ENCODE measurements around the gene RNF41.

The RNF41 gene

DNA sequence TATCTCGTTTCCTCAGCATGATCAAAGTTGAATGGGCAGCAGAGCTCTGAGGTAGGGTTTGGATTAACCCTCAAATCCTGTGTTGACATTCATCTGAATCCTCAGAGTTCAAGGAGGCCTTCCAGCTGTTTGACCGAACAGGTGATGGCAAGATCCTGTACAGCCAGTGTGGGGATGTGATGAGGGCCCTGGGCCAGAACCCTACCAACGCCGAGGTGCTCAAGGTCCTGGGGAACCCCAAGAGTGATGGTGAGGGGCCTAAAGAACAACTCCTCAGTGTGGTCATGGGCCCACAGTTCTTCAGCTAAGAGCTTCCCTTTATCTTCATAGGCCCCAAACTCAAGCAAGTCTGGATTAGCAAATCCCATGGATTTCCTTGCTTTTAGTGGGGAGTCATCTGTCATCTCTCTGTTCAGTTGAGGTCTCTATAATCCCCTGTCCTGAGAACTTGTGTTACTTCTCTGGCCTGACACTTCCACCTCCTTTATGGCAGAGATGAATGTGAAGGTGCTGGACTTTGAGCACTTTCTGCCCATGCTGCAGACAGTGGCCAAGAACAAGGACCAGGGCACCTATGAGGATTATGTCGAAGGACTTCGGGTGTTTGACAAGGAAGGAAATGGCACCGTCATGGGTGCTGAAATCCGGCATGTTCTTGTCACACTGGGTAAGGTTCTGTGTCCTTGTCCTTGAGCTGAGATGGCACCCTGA is 62.1 kb downstream of the RNF41 start:
- peak overlapping the region; percentile 99 for H3K4me3 ChIP-seq (ENCODE audit: low read length)
- H3K36me3 ChIP-seq (ENCODE audit: control insufficient read depth, insufficient read depth, low read length): peaks cover 14% of the 10 kb centered on the region
- no peak overlapping the region for H2BK15ac ChIP-seq (replicated peaks; ENCODE audit: low read depth)
- peaks cover 28% of the 10 kb centered on the region for H3K79me2 ChIP-seq (ENCODE audit: control insufficient read depth, insufficient read depth, low read length)
- no peak overlapping the region for H3K23ac ChIP-seq (ENCODE audit: low read length)
- H3K9ac ChIP-seq (ENCODE audit: low read length): peak overlapping the region; percentile 100
- H3K18ac ChIP-seq (ENCODE audit: low read length): no peak overlapping the region
- H3K4ac ChIP-seq (ENCODE audit: low read depth, low read length): no peak overlapping the region
- H3K56ac ChIP-seq (ENCODE audit: low read length): peak overlapping the region; percentile 100
- H2BK5ac ChIP-seq (ENCODE audit: low read length): no peak overlapping the region
- WGBS (ENCODE audit: extremely low coverage, insufficient coverage, low lambda C conversion rate): no CpG with 5 or more reads among the region's 8 CpGs
- peaks cover 10% of the 10 kb centered on the region for H3K79me1 ChIP-seq (ENCODE audit: low read length)
- H3K27ac ChIP-seq (ENCODE audit: low read depth, low read length): no peak overlapping the region
- DNase-seq: no peak
- peak overlapping the region; percentile 95 for H3K4me2 ChIP-seq (ENCODE audit: low read length)
- no peak overlapping the region for H2AK5ac ChIP-seq (ENCODE audit: low read length)
- no peaks in the 10 kb centered on the region for H3K27me3 ChIP-seq (ENCODE audit: insufficient read depth, low read length, poor library complexity)
- no peak overlapping the region for H2BK120ac ChIP-seq (ENCODE audit: low read depth, low read length)
- H3K4me1 ChIP-seq (ENCODE audit: control insufficient read depth, low read depth, low read length): peaks cover 17% of the 10 kb centered on the region
- H4K8ac ChIP-seq (ENCODE audit: low read depth, low read length): no peak overlapping the region
- H4K5ac ChIP-seq (ENCODE audit: low read length): no peak overlapping the region

DNA sequence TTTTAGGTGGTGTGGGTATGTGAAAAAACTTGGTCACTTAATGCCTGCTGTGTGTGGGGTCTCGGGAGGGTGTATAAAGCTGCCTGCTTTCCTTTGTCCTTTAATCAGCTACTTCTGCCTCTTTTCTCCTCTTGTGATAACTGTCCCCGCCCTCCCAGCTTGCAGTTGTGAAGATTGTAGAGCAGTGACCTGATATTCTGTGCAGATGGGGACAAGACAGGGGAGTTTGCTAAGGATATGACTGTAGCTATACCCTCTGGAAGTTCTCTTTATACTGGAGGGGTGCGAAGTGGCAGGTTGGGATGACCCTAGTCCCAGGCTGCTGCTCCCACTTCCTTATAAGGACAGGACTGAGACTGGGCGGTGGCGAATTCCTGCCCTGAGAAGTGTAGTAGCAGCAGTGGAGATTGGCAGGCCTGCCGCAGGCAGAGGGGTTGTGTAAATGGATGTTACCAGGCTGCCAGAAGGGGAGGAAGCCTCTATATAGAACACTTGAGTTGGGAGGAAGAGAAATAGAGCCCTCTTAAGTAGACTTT is 62.7 kb downstream of the RNF41 start:
- H3K23ac ChIP-seq (ENCODE audit: low read length): peak overlapping the region; percentile 92
- peak overlapping the region; percentile 85 for H3K18ac ChIP-seq (ENCODE audit: low read length)
- H3K27ac ChIP-seq (ENCODE audit: low read depth, low read length): peak overlapping the region; percentile 83
- peaks cover 17% of the 10 kb centered on the region for H3K4me1 ChIP-seq (ENCODE audit: control insufficient read depth, low read depth, low read length)
- no CpG with 5 or more reads among the region's 6 CpGs for WGBS (ENCODE audit: extremely low coverage, insufficient coverage, low lambda C conversion rate)
- H3K27me3 ChIP-seq (ENCODE audit: insufficient read depth, low read length, poor library complexity): no peaks in the 10 kb centered on the region
- peaks cover 10% of the 10 kb centered on the region for H3K79me1 ChIP-seq (ENCODE audit: low read length)
- H2BK120ac ChIP-seq (ENCODE audit: low read depth, low read length): no peak overlapping the region
- peaks cover 28% of the 10 kb centered on the region for H3K79me2 ChIP-seq (ENCODE audit: control insufficient read depth, insufficient read depth, low read length)
- peak overlapping the region; percentile 100 for H3K9ac ChIP-seq (ENCODE audit: low read length)
- peak overlapping the region; percentile 81 for H2BK5ac ChIP-seq (ENCODE audit: low read length)
- peak overlapping the region; percentile 99 for H3K4me3 ChIP-seq (ENCODE audit: low read length)
- H3K4ac ChIP-seq (ENCODE audit: low read depth, low read length): peak overlapping the region; percentile 99
- H3K4me2 ChIP-seq (ENCODE audit: low read length): peak overlapping the region; percentile 95
- peak overlapping the region; percentile 100 for H3K56ac ChIP-seq (ENCODE audit: low read length)
- H4K5ac ChIP-seq (ENCODE audit: low read length): no peak overlapping the region
- peak overlapping the region; percentile 92 for H2AK5ac ChIP-seq (ENCODE audit: low read length)
- no peak overlapping the region for H4K8ac ChIP-seq (ENCODE audit: low read depth, low read length)
- DNase-seq: peak; percentile 89
- no peak overlapping the region for H2BK15ac ChIP-seq (replicated peaks; ENCODE audit: low read depth)
- H3K36me3 ChIP-seq (ENCODE audit: control insufficient read depth, insufficient read depth, low read length): peaks cover 14% of the 10 kb centered on the region

DNA sequence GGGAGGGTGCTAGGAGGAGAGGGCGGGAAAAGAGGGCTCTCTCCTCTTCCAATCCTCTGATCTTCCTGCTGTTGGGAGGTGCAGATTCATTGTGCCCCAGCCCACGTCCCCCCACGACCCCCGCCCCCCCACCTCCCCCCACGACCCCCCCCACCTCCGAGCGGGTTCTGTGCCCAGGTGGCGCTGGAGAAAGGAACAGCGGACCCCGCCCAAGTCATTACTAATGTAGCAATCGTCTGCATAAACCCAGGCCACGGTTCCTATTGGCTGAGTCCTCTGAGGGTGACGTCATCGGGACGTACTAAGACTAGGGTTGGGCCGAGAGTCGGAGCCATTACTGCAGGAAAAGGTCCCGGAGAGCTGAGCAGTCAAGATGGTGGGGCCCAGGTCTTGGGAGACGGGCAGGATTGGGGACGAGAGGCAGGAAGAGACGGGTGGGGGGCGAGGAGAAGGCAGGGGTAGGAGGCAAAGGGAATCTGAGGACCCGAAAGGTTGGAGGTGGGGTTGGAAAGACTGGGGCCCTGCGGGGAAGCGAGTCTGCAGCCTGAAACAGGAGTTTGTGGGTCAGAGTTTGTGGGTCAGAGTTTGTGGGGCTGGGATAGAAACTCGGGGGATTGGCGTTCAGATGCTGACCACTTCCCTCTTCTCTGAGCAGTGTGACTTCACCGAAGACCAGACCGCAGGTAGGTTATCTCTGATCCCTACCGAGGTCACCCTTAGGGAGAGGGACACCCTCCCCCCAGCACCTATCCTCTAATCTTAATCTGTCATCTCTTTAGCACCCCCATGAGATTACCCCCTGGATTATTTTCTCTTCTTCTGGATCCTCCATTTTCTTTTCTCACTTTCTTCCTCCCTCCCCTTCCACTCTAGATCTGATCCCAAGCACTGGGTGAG is 63.4 kb downstream of the RNF41 start, which contains the start of gene MYL6:
MYL6 (plus strand) TSS at position 331 of the 897 bp plus-strand sequence; CDS start at position 374, 43 bp downstream.
- Histone ChIP-seq H2BK15ac (replicated peaks; ENCODE audit: low read depth) (no peak within 1 kb of the TSS), H3K4me1 (ENCODE audit: control insufficient read depth, low read depth, low read length) (peaks cover 19% of the 10 kb centered on the region), H3K9ac (ENCODE audit: low read length) (peak within 1 kb of the TSS; percentile 100), H3K4ac (ENCODE audit: low read depth, low read length) (peak within 1 kb of the TSS; percentile 99), H3K4me2 (ENCODE audit: low read length) (peak within 1 kb of the TSS; percentile 95), H3K27me3 (ENCODE audit: insufficient read depth, low read length, poor library complexity) (no peaks in the 10 kb centered on the region), H2BK5ac (ENCODE audit: low read length) (peak within 1 kb of the TSS; percentile 95), H3K27ac (ENCODE audit: low read depth, low read length) (peak within 1 kb of the TSS; percentile 83), H3K56ac (ENCODE audit: low read length) (peak within 1 kb of the TSS; percentile 100), H3K18ac (ENCODE audit: low read length) (peak within 1 kb of the TSS; percentile 85), H4K5ac (ENCODE audit: low read length) (peak within 1 kb of the TSS; percentile 51), H3K79me1 (ENCODE audit: low read length) (peaks cover 12% of the 10 kb centered on the region), H3K79me2 (ENCODE audit: control insufficient read depth, insufficient read depth, low read length) (peaks cover 30% of the 10 kb centered on the region), H3K4me3 (ENCODE audit: low read length) (peak within 1 kb of the TSS; percentile 99), H3K36me3 (ENCODE audit: control insufficient read depth, insufficient read depth, low read length) (peaks cover 14% of the 10 kb centered on the region), H2BK120ac (ENCODE audit: low read depth, low read length) (no peak within 1 kb of the TSS), H2AK5ac (ENCODE audit: low read length) (peak within 1 kb of the TSS; percentile 92), H4K8ac (ENCODE audit: low read depth, low read length) (no peak within 1 kb of the TSS), H3K23ac (ENCODE audit: low read length) (peak within 1 kb of the TSS; percentile 97)
- DNase-seq: peak; percentile 99
- no CpG with 5 or more reads among the region's 30 CpGs for WGBS (ENCODE audit: extremely low coverage, insufficient coverage, low lambda C conversion rate)

- H4K8ac ChIP-seq (ENCODE audit: low read depth, low read length): no peak overlapping the region
- H3K4me2 ChIP-seq (ENCODE audit: low read length): peak overlapping the region; percentile 46
- peak overlapping the region; percentile 85 for H3K4ac ChIP-seq (ENCODE audit: low read depth, low read length)
- peak; percentile 96 for DNase-seq
- H2BK120ac ChIP-seq (ENCODE audit: low read depth, low read length): no peak overlapping the region
- H3K23ac ChIP-seq (ENCODE audit: low read length): peak overlapping the region; percentile 74
- peaks cover 18% of the 10 kb centered on the region for H3K4me1 ChIP-seq (ENCODE audit: control insufficient read depth, low read depth, low read length)
- H2BK5ac ChIP-seq (ENCODE audit: low read length): peak overlapping the region; percentile 23
- peak overlapping the region; percentile 94 for H3K56ac ChIP-seq (ENCODE audit: low read length)
- H2BK15ac ChIP-seq (replicated peaks; ENCODE audit: low read depth): no peak overlapping the region
- peaks cover 13% of the 10 kb centered on the region for H3K79me1 ChIP-seq (ENCODE audit: low read length)
- WGBS (ENCODE audit: extremely low coverage, insufficient coverage, low lambda C conversion rate): no CpG with 5 or more reads among the region's 45 CpGs
- H3K36me3 ChIP-seq (ENCODE audit: control insufficient read depth, insufficient read depth, low read length): peaks cover 11% of the 10 kb centered on the region
- no peak overlapping the region for H4K5ac ChIP-seq (ENCODE audit: low read length)
- H3K9ac ChIP-seq (ENCODE audit: low read length): peak overlapping the region; percentile 87
- peak overlapping the region; percentile 27 for H3K4me3 ChIP-seq (ENCODE audit: low read length)
- no peak overlapping the region for H2AK5ac ChIP-seq (ENCODE audit: low read length)
- peak overlapping the region; percentile 73 for H3K18ac ChIP-seq (ENCODE audit: low read length)
- H3K27ac ChIP-seq (ENCODE audit: low read depth, low read length): peak overlapping the region; percentile 65
- H3K27me3 ChIP-seq (ENCODE audit: insufficient read depth, low read length, poor library complexity): no peaks in the 10 kb centered on the region
- peaks cover 31% of the 10 kb centered on the region for H3K79me2 ChIP-seq (ENCODE audit: control insufficient read depth, insufficient read depth, low read length)
Measured at GRCh38 chr12:56157201-56158028, 64.3 kb downstream of the RNF41 start.

All from mesendoderm (in vitro differentiated cells).